DOHH2 (cell line): Measurements from ENCODE around the gene CFAP300.
A peak's percentile ranks its signal among the peaks of the same experiment; 100 is the strongest.

Experiments
- H3F3A ChIP-seq: fragments of 200-600 bp; sonication (generic), shearing (Covaris generic); 2 replicates; pipeline ENCODE4 v1.6.0; 2016; ENCODE audit warnings: antibody characterized with exemption, mild to moderate bottlenecking; ENCODE audit not compliant: control insufficient read depth, insufficient read depth
- H3K27ac ChIP-seq: fragments of 200-600 bp; sonication (generic); 2 replicates; pipeline ENCODE4 v1.5.1; 2014; ENCODE audit warnings: low read depth, mild to moderate bottlenecking, low read length, moderate library complexity
- H3K27me3 ChIP-seq: fragments of 200-600 bp; sonication (generic); 2 replicates; pipeline ENCODE4 v1.6.1; 2014; ENCODE audit warnings: mild to moderate bottlenecking, low read length, mixed read lengths; ENCODE audit not compliant: control insufficient read depth
- H3K36me3 ChIP-seq: fragments of 200-600 bp; sonication (generic); 2 replicates; pipeline ENCODE4 v1.6.1; 2014; ENCODE audit warnings: mild to moderate bottlenecking, low read length, moderate library complexity, mixed read lengths; ENCODE audit not compliant: control insufficient read depth
- H3K4me1 ChIP-seq: fragments of 200-600 bp; sonication (generic); 2 replicates; pipeline ENCODE4 v1.6.1; 2014; ENCODE audit warnings: mild to moderate bottlenecking, low read length, mixed read lengths; ENCODE audit not compliant: control insufficient read depth
- H3K4me2 ChIP-seq: fragments of 200-600 bp; sonication (generic); 2 replicates; pipeline ENCODE4 v1.6.0; 2014; ENCODE audit warnings: mild to moderate bottlenecking, low read length, moderate library complexity
- H3K4me3 ChIP-seq: fragments of 200-600 bp; sonication (generic); 2 replicates; pipeline ENCODE4 v1.5.1; 2014; ENCODE audit warnings: mild to moderate bottlenecking, low read length, mixed read lengths
- H3K79me2 ChIP-seq: fragments of 200-600 bp; sonication (generic); 2 replicates; pipeline ENCODE4 v1.6.1; 2014; ENCODE audit warnings: mild to moderate bottlenecking, low read length, mixed read lengths; ENCODE audit not compliant: control insufficient read depth
- H3K9me2 ChIP-seq: fragments of 200-600 bp; sonication (generic); replicated peaks from 2 replicates; pipeline ENCODE4 v1.6.1; 2014; ENCODE audit warnings: mild to moderate bottlenecking, low read length, mixed read lengths; ENCODE audit not compliant: control insufficient read depth
- H3K9me3 ChIP-seq: fragments of 200-600 bp; sonication (generic); 2 replicates; pipeline ENCODE4 v1.6.1; 2014; ENCODE audit warnings: antibody characterized with exemption, low read length, mixed read lengths; ENCODE audit not compliant: control insufficient read depth, insufficient read depth
- H4K20me1 ChIP-seq: fragments of 200-600 bp; sonication (generic); 2 replicates; pipeline ENCODE4 v1.6.0; 2014; ENCODE audit warnings: low read depth, mild to moderate bottlenecking, antibody characterized with exemption, low read length, moderate library complexity; ENCODE audit not compliant: control insufficient read depth, insufficient read depth
- CTCF ChIP-seq: fragments of 200-600 bp; sonication (generic); IDR thresholded peaks from one replicate; pipeline ENCODE4 v1.5.1; 2014; ENCODE audit warnings: antibody characterized with exemption, mild to moderate bottlenecking, low read depth, low read length; ENCODE audit not compliant: poor library complexity, severe bottlenecking
- EZH2phosphoT487 ChIP-seq: fragments of 200-600 bp; sonication (generic); IDR thresholded peaks from 2 replicates; pipeline ENCODE4 v1.6.1; 2017; ENCODE audit warnings: borderline replicate concordance, mild to moderate bottlenecking, antibody characterized with exemption, low read length, moderate library complexity, mixed read lengths

Gene CFAP300

GRCh38 chr11:102111011-102111786 is 64.0 kb downstream of the CFAP300 start:
- Histone ChIP-seq H3K27me3 (peaks cover 35% of the 10 kb centered on the region), H3K27ac (no peak overlapping the region), H3K4me2 (peak overlapping the region; percentile 79), H4K20me1 (no peaks in the 10 kb centered on the region), H3K4me3 (peak overlapping the region; percentile 77), H3K9me2 (no peaks in the 10 kb centered on the region), H3K79me2 (no peaks in the 10 kb centered on the region), H3F3A (no peaks in the 10 kb centered on the region), H3K36me3 (no peaks in the 10 kb centered on the region), H3K4me1 (peaks cover 8% of the 10 kb centered on the region; the same call in 1 of the 2 replicates), H3K9me3 (no peaks in the 10 kb centered on the region)
- TF ChIP-seq EZH2phosphoT487: no peak
- TF ChIP-seq CTCF: no peak

GRCh38 chr11:102111787-102112508 is 64.7 kb downstream of the CFAP300 start:
- Histone ChIP-seq H4K20me1 (no peaks in the 10 kb centered on the region), H3K36me3 (no peaks in the 10 kb centered on the region), H3K4me1 (peaks cover 8% of the 10 kb centered on the region; the same call in 1 of the 2 replicates), H3K27me3 (peaks cover 35% of the 10 kb centered on the region), H3K9me3 (no peaks in the 10 kb centered on the region), H3K9me2 (no peaks in the 10 kb centered on the region), H3K4me2 (no peak overlapping the region), H3F3A (no peaks in the 10 kb centered on the region), H3K79me2 (no peaks in the 10 kb centered on the region), H3K27ac (no peak overlapping the region), H3K4me3 (no peak overlapping the region)
- TF ChIP-seq CTCF (no peak), EZH2phosphoT487 (no peak)

GRCh38 chr11:102112509-102112821 is 65.2 kb downstream of the CFAP300 start:
- Histone ChIP-seq H3K27me3 (peaks cover 35% of the 10 kb centered on the region), H4K20me1 (no peaks in the 10 kb centered on the region), H3K4me3 (no peak overlapping the region), H3K27ac (no peak overlapping the region), H3K36me3 (no peaks in the 10 kb centered on the region), H3K9me3 (no peaks in the 10 kb centered on the region), H3F3A (no peaks in the 10 kb centered on the region), H3K79me2 (no peaks in the 10 kb centered on the region), H3K9me2 (no peaks in the 10 kb centered on the region), H3K4me2 (no peak overlapping the region), H3K4me1 (peaks cover 8% of the 10 kb centered on the region; the same call in 1 of the 2 replicates)
- TF ChIP-seq EZH2phosphoT487: no peak
- no peak for TF ChIP-seq CTCF
